RKO (cell line): ENCODE data around the gene PAK1IP1.
"Not testable (repeated sequence)": the region's sequence is repeated elsewhere in the genome, so short reads cannot be mapped to it uniquely, and the experiment has no call there.

Experiments
- DNase-seq: peaks from one replicate; pipeline ENCODE4 v3.0.0-alpha.2; 2016; ENCODE audit warnings: low spot score

Gene PAK1IP1

GRCh38 chr6:10694302-10695085 lies at the start of gene PAK1IP1, which contains the start of gene C6orf52:
Gene PAK1IP1 (plus strand): TSS chr6:10694972. CDS start chr6:10694986, 14 bp downstream.
Gene C6orf52 (minus strand): TSS chr6:10694616. CDS start chr6:10687550, 7,066 bp downstream.
- peak; percentile 90 for DNase-seq

DNA sequence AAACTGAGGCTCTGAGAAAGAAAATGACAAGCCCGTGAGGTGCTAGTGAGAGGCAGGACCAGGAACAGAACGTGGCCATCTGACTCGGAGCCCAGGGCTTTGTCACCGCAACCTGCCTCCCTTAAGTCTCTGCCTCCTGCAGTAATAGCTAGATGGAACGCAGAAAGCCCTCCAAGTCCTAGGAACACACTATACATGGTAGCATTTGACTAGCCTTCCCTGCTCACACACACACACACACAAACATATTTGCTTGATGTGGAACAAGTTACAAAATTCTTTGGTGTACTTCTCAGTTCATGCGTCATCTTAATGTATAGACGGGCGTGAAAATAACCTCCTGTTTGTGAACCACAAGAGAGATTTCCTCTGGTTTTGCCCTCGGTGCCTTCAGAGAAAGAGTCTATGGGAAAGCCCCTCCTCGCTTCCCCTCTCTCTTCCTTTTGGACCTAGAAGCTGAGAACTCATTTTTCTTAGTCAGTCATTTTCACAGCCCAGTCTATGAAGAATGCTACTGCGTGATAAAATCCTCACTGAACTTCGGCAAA lies 39.2 kb upstream of the PAK1IP1 start:
- no peak for DNase-seq

DNA sequence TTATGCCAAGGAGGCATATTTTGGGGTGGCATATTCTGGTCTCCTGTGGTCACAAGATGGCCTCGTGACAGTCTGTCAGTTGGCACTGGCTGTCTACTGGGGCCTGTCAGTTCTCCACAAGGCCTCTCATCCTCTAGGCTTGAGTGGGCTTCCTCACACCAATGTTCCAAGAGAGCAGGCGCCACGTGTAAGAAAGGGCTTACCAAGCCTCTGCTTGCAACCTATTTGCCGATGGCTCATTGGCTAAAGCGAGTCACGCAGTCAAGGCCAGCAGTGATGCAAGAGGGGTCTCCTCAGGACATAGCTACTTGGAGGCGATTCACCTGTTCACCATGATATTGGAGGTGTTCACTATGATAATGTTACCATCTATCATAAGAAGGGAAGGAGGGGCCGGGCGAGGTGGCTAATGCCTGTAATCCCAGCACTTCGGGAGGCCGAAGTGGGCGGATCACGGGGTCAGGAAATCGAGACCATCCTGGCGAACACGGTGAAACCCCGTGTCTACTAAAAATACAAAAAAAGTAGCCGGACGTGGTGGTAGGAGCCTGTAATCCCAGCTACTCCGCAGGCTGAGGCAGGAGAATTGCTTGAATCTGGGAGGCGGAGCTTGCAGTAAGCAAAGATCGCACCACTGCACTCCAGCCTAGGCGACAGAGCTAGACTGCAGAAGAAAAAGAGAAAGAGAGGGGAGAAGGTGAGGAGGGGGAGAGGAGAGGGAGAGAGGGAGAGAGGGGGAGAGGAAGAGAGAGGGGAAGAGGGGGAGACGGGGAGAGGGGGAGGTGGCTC lies 35.7 kb upstream of the PAK1IP1 start:
- no peak for DNase-seq

DNA sequence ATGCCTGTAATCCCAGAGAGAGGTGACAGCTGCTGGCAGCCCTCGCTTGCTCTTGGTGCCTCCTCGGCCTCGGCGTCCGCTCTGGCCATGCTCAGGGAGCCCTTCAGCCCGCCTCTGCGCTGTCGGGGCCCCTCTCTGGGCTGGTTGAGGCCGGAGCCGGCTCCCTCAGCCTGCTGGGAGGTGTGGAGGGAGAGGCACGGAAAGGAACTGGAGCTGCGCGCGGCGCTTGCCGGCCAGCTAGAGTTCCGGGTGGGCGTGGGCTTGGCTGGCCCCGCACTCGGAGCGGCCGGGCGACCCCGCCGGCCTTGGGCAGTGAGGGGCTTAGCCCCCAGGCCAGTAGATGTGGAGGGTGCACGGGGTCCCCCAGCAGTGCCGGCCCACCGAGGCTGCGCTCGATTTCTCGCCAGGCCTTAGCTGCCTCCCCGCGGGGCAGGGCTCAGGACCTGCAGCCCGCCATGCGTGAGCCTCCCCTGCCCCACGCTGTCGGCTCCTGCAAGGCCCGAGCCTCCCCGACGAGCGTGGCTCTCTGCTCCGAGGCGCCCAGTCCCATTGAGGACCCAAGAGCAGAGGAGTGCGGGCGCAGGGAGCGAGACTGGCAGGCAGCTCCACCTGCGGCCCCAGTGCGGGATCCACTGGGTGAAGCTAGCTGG lies 34.9 kb upstream of the PAK1IP1 start:
- DNase-seq: no peak

DNA sequence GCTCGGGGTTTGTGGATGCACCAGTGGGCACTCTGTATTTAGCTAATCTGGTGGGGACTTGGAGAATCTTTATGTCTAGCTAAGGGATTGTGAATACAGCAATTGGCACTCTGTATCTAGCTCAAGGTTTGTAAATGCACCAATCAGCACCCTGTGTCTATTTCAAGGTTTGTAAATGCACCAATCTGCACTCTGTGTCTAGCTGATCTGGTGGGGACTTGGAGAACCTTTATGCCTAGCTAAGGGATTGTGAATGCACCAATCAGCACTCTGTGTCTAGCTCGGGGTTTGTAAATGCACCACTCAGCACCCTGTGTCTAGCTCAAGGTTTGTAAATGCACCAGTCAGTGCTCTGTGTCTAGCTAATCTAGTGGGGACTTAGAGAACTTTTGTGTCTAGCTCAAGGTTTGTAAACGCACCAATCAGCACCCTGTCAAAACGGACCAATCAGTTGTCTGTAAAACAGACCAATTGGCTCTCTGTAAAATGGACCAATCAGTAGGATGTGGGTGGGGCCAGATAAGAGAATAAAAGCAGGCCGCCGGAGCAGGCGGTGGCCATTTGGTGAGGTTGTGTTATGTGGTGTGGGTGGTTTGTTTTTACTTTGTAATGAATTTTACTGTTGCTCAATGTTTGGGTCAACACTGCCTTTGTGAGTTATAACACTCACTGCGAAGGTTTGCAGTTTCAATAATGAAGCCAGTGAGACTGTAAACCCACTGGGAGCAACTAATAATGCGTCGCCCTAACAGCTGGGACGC lies 34.2 kb upstream of the PAK1IP1 start:
- not testable (repeated sequence) for DNase-seq

GRCh38 chr6:10662207-10662606 lies 32.6 kb upstream of the PAK1IP1 start:
- DNase-seq: no peak

DNA sequence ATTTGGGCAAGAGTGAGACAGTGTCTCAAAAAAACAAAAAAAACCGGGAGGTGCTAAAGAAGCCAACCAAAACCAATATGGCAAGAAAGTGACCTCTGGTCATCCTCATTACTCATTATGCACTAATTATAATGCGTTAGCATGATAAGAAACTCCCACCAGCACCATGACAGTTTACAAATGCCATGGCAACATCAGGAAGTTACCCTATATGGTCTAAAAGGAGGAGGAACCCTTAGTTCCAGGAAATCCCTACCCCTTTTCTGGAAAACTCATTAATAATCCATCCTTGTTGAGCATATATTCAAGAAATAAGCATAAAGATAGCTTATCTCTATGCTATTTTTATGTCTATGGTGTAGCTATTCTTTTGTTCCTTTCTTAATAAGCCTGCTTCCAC lies 32.0 kb upstream of the PAK1IP1 start:
- DNase-seq: no peak

DNA sequence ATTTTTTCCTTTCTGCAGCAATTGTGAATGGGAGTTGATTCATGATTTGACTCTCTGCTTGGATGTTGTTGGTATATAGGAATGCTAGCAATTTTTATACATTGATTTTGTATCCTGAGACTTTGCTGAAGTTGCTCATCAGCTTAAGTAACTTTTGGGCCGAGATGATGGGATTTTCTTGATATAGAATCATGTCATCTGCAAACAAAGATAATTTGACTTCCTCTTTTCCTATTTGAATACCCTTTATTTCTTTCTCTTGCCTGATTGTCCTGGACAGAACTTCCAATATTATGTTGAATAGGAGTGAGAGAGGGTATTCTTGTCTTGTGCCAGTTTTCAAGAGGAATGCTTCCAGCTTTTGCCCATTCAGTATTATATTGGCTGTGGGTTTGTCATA lies 29.2 kb upstream of the PAK1IP1 start:
- DNase-seq: not testable (repeated sequence)

DNA sequence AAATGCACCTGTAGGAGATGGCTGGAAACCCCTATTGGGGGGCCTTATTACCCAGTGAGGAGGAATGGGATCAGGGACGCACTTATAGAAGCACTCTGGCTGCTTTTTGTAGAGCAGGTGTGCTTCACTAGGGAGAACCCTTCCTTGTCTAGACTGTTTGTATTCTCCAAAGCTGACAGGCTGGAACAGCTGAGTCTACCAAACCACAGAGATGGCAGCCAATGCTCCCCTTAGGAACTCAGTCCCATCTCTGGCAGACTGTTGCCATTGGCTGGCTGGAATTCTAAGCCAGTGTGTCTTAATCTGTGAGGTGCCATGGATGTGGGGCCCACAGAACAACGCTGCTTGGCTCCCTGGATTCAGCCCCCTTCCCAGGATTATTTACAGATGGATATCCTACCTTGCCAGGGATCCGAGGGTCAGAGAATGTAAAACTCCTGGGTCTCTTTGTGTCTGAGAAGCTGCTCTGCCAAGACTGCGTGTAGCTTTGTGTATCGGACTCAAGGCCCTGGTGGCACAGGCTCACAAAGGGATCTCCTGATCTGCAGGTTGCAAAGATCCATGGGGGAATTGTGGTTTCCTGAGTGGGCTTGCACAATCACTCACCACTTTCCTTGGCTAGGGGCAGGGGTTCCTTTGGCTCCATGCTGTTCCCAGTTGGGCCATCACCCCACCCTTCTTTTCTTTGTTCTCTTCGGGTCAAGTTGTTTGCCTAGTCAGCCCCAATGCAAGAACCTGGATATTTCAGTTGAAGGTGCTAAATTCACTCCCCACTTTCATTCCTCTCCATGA lies 26.4 kb upstream of the PAK1IP1 start:
- DNase-seq: no peak

DNA sequence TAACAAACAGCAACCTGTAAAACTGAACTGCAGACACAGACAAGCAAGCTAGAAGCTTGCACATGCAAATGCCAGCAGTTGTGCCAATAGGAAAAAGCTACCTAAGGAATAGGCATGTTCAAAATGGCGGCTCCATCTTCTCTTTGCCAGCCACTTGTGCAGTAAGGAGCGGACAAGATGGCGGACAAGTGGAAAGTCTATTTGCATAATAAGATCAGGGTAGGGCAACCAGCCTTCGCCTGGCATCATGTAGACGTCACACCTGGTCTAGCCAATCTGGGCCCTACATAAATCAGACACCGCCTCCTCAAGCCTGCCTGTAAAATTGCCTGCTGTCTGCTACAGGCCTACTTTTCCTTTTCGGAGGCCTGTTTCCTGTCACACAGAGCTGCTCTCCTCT lies 18.4 kb upstream of the PAK1IP1 start:
- DNase-seq: no peak

GRCh38 chr6:10678456-10678855 lies 16.3 kb upstream of the PAK1IP1 start:
- DNase-seq: no peak

GRCh38 chr6:10681795-10682194 lies 13.0 kb upstream of the PAK1IP1 start:
- DNase-seq: no peak

- DNase-seq: no peak
Measured at GRCh38 chr6:10682355-10682988, 12.3 kb upstream of the PAK1IP1 start.

GRCh38 chr6:10684618-10685017 lies 10.2 kb upstream of the PAK1IP1 start:
- DNase-seq: no peak

- no peak for DNase-seq
Measured at GRCh38 chr6:10685092-10685915, 9.5 kb upstream of the PAK1IP1 start.

- DNase-seq: no peak
Measured at GRCh38 chr6:10686901-10687300, 7.9 kb upstream of the PAK1IP1 start.

DNA sequence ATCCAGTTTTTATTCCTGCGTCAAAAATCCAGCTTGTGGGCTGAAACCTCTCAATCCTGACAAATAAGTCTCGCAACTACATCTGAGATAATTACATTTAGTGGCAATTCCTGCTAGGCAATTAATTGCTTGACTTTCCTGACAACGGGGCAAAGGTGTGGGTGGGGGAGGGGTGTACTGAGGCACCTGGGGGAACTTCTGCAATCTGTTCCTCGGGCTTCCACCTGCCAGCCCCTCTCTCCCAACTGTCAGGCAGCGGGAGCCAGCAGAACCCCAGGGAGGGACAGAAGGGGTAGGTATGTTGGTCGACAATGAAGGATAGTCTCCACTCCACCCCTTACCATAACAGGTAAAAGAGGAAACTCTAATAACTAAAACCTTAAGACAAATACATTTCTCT lies 7.2 kb upstream of the PAK1IP1 start:
- DNase-seq: no peak

- no peak for DNase-seq
Measured at GRCh38 chr6:10690651-10691445, 3.9 kb upstream of the PAK1IP1 start.
